NCI-H1105 treated with DMSO at 0.1 percent for 48 hours (cell line): ENCODE results near the gene SOX14.
A peak's percentile ranks its signal among the peaks of the same experiment; 100 is the strongest.

ENCODE experiments used
- DNase-seq: peaks from one replicate; lab custom pipeline; 2025; lab: John Stamatoyannopoulos, UW

SOX14 gene

GRCh38 chr3:137768361-137769321 is 4.5 kb downstream of the SOX14 start:
- peak; percentile 38 for DNase-seq

GRCh38 chr3:137769322-137770065 is 5.4 kb downstream of the SOX14 start:
- DNase-seq, result no peak

GRCh38 chr3:137770066-137770834 is 6.1 kb downstream of the SOX14 start:
- no peak for DNase-seq

GRCh38 chr3:137770835-137771399 is 6.8 kb downstream of the SOX14 start:
- peak; percentile 38 for DNase-seq

- no peak for DNase-seq
These were observed 7.5 kb downstream of the SOX14 start for GRCh38 chr3:137771401-137772213.

GRCh38 chr3:137772214-137772955 is 8.3 kb downstream of the SOX14 start:
- no peak for DNase-seq

- no peak for DNase-seq
These were observed 14.8 kb downstream of the SOX14 start for GRCh38 chr3:137778941-137779340.

- no peak for DNase-seq
These were observed 23.4 kb downstream of the SOX14 start for GRCh38 chr3:137787529-137787928.

GRCh38 chr3:137789236-137789635 is 25.1 kb downstream of the SOX14 start:
- no peak for DNase-seq

GRCh38 chr3:137792626-137793271 is 28.6 kb downstream of the SOX14 start:
- peak; percentile 62 for DNase-seq

- DNase-seq, result no peak
These were observed 32.9 kb downstream of the SOX14 start for GRCh38 chr3:137796993-137797392.

GRCh38 chr3:137803215-137803614 is 39.1 kb downstream of the SOX14 start:
- DNase-seq, result no peak

GRCh38 chr3:137807998-137808397 is 43.9 kb downstream of the SOX14 start:
- no peak for DNase-seq

- no peak for DNase-seq
These were observed 45.4 kb downstream of the SOX14 start for GRCh38 chr3:137809509-137809908.

- DNase-seq, result no peak
These were observed 47.9 kb downstream of the SOX14 start for GRCh38 chr3:137812023-137812422.

GRCh38 chr3:137815251-137815650 is 51.1 kb downstream of the SOX14 start:
- no peak for DNase-seq
